GM19395 (cell line): ENCODE measurements around the gene MYO1D.

Source experiments
- ATAC-seq: cut with Tn5 transposase; IDR thresholded peaks from one replicate; pipeline ENCODE4 v1.9.1; 2021; ENCODE audit warnings: mild to moderate bottlenecking, moderate library complexity; ENCODE audit not compliant: unreplicated experiment

Gene MYO1D

GRCh38 chr17:32859857-32860525, 16.9 kb downstream of the MYO1D start:
- ATAC-seq: no peak

DNA sequence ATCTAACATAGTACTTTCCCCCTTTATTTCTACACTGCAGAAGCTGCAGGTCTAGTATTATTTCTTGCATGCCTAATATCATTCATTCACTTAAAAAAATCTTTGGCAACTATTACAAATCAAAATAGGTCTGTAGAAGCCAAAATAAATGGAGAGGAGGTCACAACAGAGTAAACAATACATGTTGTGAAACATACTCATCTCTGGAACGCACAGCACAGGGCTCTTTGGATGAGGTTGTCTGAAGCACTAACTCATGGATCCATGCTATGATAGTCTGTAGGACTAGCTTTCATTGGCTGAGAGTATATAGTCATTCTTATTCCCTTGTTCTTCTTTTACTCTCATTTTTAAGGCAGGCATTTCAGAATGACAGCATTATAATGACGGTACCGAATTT, 21.3 kb downstream of the MYO1D start:
- no peak for ATAC-seq

DNA sequence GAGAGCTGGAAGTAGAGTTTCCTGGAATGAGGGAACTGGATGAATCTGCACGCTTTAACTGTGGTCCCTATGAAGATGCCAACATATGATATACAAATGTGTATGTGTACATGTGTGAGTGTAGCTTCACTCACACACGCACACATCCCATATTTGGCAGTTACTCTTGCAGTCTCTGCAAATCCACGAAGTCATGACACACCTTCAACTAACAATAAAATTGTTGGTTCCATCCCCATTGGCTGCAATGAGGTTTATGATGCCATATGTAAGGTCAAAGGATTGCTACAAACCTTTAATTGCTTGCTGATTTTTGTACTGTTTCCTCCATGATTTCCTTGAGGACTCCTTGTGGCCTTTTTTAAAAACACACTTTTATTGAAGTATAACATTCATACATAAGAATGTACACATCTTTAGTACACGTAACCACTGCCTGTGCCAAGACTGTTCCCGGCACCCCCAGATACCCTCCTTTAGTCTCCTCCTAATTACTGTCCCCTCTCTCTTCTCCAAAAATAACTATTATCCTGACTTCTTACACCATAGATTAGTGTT, 22.0 kb downstream of the MYO1D start:
- ATAC-seq: no peak

DNA sequence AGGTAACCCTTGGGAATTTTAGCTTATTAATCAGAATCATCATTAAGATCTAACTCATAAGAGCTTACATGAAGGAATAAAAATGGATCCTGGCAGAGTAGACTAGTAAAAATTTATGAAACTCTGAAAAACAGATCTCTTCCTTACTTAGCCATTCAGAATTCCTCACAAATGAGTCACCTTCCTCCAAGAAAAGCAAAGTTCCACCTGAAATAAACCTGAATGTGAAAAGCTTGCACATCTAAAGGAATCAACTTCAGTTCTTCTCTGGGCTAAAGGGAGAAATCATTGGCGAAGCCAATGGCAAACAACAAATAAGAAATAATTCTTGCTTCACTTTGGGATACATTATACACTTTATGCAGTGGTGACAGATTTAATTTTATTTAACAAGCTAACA, 22.7 kb downstream of the MYO1D start:
- ATAC-seq: no peak

DNA sequence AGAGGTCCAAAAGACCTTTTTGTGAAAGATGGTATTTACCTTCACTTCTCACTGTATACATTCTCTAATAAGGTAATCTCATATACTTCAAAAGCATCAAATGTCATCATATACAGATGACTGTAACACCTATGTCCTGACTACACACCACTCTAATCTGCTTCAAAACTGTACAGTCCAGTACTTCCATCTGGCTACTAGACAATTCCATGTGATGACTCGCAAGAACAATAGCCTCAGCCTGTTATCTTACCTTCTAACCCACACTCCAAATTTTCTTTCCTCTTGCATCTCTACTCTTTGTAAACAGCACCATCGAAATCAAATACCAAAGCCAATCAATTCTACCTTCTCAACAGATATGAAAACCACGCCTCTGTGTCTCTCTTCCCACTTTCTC, 24.1 kb downstream of the MYO1D start:
- no peak for ATAC-seq

DNA sequence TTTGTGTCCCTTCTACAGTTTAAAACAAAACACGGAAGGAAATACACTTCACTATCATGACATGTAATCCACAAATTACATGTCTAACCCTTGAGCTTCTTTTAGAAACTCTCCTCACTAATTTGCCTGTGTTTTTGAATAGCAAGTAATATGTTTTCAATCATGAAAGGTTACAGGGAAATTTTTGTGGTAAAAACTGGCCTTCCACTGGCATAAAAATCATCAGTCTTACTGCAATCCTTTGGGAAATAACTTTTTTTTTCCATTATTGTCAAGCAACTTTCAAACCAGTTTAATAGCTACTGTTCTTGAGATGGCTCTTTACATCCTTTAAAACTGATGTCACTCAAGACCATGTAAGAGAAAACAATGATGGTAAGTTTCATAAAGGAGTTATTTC, 27.0 kb downstream of the MYO1D start:
- no peak for ATAC-seq

DNA sequence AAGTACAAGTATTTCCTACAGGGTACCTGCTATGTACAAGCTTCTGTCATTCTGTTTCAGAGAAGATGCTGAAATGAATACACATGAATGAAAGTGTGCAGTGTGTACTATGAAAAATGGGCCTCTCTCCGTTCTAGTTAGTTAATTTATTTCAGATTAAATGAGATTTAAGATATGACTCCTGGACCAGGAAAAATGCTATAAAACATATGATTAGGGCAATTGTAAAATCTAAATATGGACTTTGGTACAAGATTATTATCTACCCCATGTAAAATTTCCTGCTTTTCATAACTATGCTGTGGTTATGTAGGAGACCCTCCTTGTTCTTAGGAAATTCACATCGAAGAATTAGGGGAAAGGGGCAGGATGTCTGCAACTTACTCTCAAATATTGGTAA, 28.9 kb downstream of the MYO1D start:
- ATAC-seq: no peak

DNA sequence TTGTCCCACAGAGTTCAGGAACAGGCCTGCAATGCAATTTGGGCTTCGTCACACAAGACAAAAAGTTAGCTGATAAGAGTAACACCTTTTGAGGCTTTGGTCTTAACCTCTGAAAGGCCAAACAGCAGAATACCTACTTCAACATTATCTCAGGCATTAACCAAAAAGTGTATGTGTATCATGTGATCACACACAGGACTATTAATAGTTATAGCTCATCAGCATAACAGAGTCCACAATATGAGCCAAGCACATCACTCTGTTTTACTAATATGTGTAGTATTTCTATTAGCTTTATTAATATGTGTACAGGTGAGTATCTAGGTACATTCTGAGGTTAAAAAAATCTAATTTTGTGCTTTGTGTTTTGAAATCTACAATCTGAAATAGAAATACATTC, 30.8 kb downstream of the MYO1D start:
- no peak for ATAC-seq

DNA sequence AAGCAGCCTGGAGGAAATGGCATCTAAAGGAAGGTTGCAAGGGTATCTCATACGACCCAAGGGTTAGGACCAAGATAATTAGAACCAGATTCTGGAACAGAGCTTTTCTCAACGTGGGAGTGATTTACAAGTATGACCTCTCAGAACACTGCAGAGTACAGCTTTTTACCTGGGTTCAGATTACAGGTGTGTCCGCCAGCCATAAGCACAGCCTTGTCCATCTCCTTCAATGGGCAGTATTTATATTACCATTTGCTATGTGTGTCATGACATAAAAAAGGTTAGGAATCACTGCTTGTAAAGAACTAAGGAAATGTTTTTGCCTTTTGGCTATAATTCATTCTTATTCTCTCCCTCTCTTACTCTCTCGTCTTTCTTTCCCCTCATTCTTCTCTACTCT, 36.7 kb downstream of the MYO1D start:
- no peak for ATAC-seq

- ATAC-seq: no peak
Measured at GRCh38 chr17:32836527-32836926, 40.4 kb downstream of the MYO1D start.

- peak; percentile 83 for ATAC-seq
Measured at GRCh38 chr17:32835291-32835761, 41.6 kb downstream of the MYO1D start.

- no peak for ATAC-seq
Measured at GRCh38 chr17:32834104-32834503, 42.8 kb downstream of the MYO1D start.

DNA sequence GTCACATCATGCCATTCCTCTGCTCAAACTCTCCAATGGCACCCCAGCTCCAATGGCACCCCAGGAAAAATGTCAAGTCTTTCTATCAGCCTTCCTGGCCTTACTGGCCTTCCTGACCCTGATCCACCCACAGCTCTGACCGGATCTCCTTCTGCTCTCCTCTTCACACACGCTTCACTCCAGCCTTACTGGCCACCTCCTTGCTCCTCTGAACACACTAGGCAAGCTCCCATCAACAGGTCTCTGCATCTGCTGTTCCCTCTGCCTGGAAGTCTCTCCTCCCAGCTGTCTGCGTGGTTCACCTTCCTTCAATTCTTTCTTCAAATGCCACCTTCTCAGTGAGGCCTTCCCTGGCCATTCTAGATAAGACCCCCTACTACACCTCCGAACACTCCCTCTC, 43.4 kb downstream of the MYO1D start:
- no peak for ATAC-seq

DNA sequence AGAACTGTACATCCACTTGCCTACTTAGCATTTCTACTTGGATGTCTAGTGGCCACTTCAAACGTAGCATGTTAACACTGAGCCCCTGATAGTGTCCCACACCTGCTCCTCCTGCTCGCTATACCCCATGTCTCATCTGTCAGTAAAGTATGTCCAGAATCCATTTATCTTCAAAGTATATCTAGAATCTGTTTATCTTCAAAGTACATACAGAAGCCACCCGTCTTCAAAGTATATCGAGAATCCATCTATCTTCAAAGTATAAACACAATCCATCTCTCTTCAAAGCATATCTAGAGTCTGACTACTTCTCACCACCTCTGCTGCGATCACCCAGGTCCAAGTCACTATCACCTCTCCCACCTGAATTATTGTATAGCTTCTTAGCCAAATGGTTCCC, 43.8 kb downstream of the MYO1D start:
- ATAC-seq: no peak

DNA sequence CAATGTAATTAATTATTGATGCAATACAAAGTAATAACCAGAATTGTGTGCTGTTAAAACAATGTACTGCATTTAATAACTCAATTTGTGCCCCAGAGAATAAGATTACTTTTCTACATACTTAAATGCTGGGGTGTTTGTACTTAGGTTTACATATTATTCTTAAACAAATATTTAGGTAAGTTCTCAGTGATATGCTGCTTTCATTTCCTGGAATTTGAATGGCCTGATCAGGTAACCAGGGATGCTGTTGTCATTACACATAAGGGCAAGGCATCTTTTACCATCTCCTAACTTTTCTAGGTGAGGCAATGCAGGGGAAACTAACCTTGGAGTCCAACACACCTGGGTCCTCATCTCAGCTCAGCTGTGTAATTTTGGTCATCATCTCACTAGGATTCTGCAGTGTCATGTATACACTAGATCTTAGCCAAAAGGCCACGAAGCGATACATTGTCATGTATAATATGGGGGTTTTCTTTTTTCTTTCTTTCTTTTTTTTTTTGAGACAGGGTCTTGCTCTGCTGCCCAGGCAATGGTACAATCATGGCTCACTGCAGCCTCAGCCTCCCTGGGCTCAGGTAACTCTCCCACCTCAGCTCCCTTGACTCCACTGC, 45.2 kb downstream of the MYO1D start:
- no peak for ATAC-seq

GRCh38 chr17:32831223-32831622, 45.7 kb downstream of the MYO1D start:
- no peak for ATAC-seq

- ATAC-seq: peak; percentile 2
Measured at GRCh38 chr17:32828822-32829221, 48.1 kb downstream of the MYO1D start.

DNA sequence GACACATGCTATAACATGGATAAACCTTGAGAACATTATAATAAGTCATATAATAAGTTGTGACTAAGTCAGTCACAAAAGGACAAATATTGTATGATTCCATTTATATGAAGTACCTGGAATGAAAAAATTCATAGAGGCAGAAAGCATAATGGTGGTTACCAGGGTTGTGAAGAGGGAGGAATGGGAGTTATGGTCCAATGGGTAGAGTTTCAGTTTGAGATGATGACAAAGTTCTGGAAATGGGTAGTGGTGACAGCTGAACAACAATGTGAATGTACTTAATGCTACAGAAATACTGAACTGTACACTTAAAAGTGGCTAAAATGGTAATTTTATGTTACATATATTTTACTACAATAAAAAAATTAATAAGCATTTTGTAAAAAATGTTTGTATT, 49.7 kb downstream of the MYO1D start:
- ATAC-seq: no peak

DNA sequence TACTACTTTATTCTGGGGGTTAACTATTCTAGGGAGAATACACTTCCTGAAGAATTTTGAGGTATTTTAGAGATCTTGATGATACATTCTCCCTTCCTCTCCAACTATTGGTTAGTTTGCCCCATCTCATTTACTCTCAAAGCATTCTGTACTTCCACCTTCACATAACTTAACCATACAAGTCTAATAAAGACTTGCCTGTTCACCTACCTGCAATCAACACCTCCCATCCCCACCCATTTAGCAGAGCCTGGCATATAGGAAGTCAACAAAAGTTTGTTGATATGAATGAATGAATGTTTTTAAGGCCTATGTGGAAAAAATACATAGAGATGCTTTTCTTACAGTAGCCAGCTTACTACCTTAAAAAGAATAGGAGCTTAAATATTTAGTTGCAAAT, 50.8 kb downstream of the MYO1D start:
- ATAC-seq: no peak

- no peak for ATAC-seq
Measured at GRCh38 chr17:32824334-32824733, 52.6 kb downstream of the MYO1D start.

- no peak for ATAC-seq
Measured at GRCh38 chr17:32822996-32823395, 53.9 kb downstream of the MYO1D start.
